Right cardiac atrium (tissue), 5 donors: ENCODE measurements around the gene ALG9. TPM values are rescaled to one million over a fixed set of nuclear protein-coding genes. Genes with fewer than 3 reads are reported as not detected.

Experiments
- ATAC-seq, 2 donors: fragments of 200-7000 bp; cut with Tn5 transposase; one replicate each; pipeline versions ENCODE4 v1.8.0 to v1.9.1; 2020; ENCODE audit warnings: moderate library complexity in 2 of 2, mild to moderate bottlenecking in 1 of 2
- DNase-seq, 3 donors: peaks; one replicate each; pipeline ENCODE4 v3.0.0-alpha.2; 2020
- H3K27ac ChIP-seq: one replicate; pipeline ENCODE4 v1.5.1; 2013; ENCODE audit warnings: mild to moderate bottlenecking, low read length, control low read depth, moderate library complexity
- H3K27me3 ChIP-seq: one replicate; pipeline ENCODE4 v1.6.1; 2013; ENCODE audit not compliant: control insufficient read depth, insufficient read depth
- H3K4me1 ChIP-seq: one replicate; pipeline ENCODE4 v1.6.1; 2013; ENCODE audit warnings: low read length; ENCODE audit not compliant: control insufficient read depth, insufficient read depth
- H3K4me3 ChIP-seq: one replicate; pipeline ENCODE4 v1.5.1; 2013; ENCODE audit warnings: low read length, control low read depth
- H3K9me3 ChIP-seq: one replicate; pipeline ENCODE4 v1.6.1; 2013; ENCODE audit warnings: low read length; ENCODE audit not compliant: control insufficient read depth
- WGBS: extraction: QIAGEN DNeasy Blood & Tissue Kit; methylation state at CpG from one replicate; pipeline ENCODE4 v1.1.7; 2013; 5-methylcytosine and 5-hydroxymethylcytosine counted together
- intact Hi-C, 4 donors: fragments of 100-400 bp; cut with DNase I; formaldehyde crosslinking; loops; one replicate each; pipeline versions ENCODE4 v1.11.0 to v1.14.0; 2022 to 2023
- long read RNA-seq, 4 donors: library from polyadenylated mRNA; unstranded; transcript quantifications; one replicate each; pipeline ENCODE4 v2.0.0, GENCODE V29; 2020 to 2021
- polyA plus RNA-seq: library from polyadenylated mRNA; stranded (reverse); fragments of 200-250 nt; gene quantifications from one replicate; pipeline ENCODE4 v1.2.3, GENCODE V29; 2013
- total RNA-seq, 4 donors: library from RNA; stranded (reverse); fragmentation: NEBNext Ultra II Directional; extraction: Animal tissue kit (Norgen Biotek cat#: 25700); gene quantifications; one replicate each; pipeline ENCODE4 v1.2.1, GENCODE V29; 2021
- donor health status: healthy with polysubstance abuse.
- donor health status: DM: no; HTN: yes; CAD: no.
- donor health status: DM: no; HTN: no; CAD: no.
- donor health status: DM: no; HTN: yes; CAD: no; lungs with severe emphysema.
- donor health status: DM: yes; HTN: yes; CAD: no.

The ALG9 gene
- 10 to 100 TPM; 17.0 to 84.9 (median 23.8) TPM for total RNA-seq
- polyA plus RNA-seq = 16.3 TPM
- long read RNA-seq, donor 1, transcript ALG9-214 (15 exons, 2,028 nt) = major isoform, 8 of 17 reads
- long read RNA-seq, donor 1, partial matches to known transcripts = 1 of 17 reads
- long read RNA-seq, donor 1, other reads (novel, unspliced or antisense) = 4 of 17 reads
- long read RNA-seq, donor 2, transcript ALG9-214 (15 exons, 2,028 nt) = major isoform, 6 of 13 reads
- long read RNA-seq, donor 2, partial matches to known transcripts = 1 of 13 reads
- long read RNA-seq, donor 2, other reads (novel, unspliced or antisense) = 1 of 13 reads
- long read RNA-seq, donor 3, transcript ALG9-214 (15 exons, 2,028 nt) = major isoform, 26 of 92 reads
- long read RNA-seq, donor 3, partial matches to known transcripts = 25 of 92 reads
- long read RNA-seq, donor 3, other reads (novel, unspliced or antisense) = 30 of 92 reads
- long read RNA-seq, donor 4, transcript ALG9-214 (15 exons, 2,028 nt) = major isoform, 5 of 7 reads
- long read RNA-seq, donor 4, partial matches to known transcripts = 0 of 7 reads
- long read RNA-seq, donor 4, other reads (novel, unspliced or antisense) = 0 of 7 reads

- Histone ChIP-seq H3K4me3 (peak within 1 kb of the TSS; percentile 97), H3K27ac (peak within 1 kb of the TSS; percentile 94), H3K4me1 (no peaks in the 10 kb centered on the region), H3K27me3 (no peaks in the 10 kb centered on the region), H3K9me3 (no peaks in the 10 kb centered on the region)
- peak; percentile 87 to 94 (median 94) for DNase-seq
- intact Hi-C loops = loop anchor here in 2 of 4 donors (10.0 kb wide), 1 partner anchor 64 kb away; the partner anchor contains the start of gene DIXDC1 (in 2 of the 2)
- peak; percentile 96 for ATAC-seq
- WGBS = under 1% methylated on average over 51 of the region's 51 CpGs
Measured at GRCh38 chr11:111870886-111871692, at the start of gene ALG9. Gene ALG9, minus strand, starts transcription at chr11:111871581. Its CDS starts 99 bp downstream, at chr11:111871482.

GRCh38 chr11:111920908-111921307, 49.5 kb upstream of the ALG9 start:
- no peak overlapping the region for H3K4me3 ChIP-seq
- DNase-seq (no peak), ATAC-seq (no peak)
- no peaks in the 10 kb centered on the region for H3K9me3 ChIP-seq
- no peaks in the 10 kb centered on the region for H3K27me3 ChIP-seq
- intact Hi-C loops = loop anchor here in 1 of 4 donors (5.0 kb wide), 1 partner anchor 39 kb away; no protein-coding TSS in a partner anchor
- no peak overlapping the region for H3K27ac ChIP-seq
- WGBS = 75% methylated on average over 2 of the region's 2 CpGs
- H3K4me1 ChIP-seq = peaks cover 9% of the 10 kb centered on the region

- ATAC-seq = peak in 1 of 2 donors; percentile 30
Measured at GRCh38 chr11:111918390-111919256, 47.2 kb upstream of the ALG9 start, which contains the start of gene C11orf52. Gene C11orf52, plus strand, starts transcription at chr11:111918913. Its CDS starts 60 bp downstream, at chr11:111918973.

GRCh38 chr11:111917788-111918187, 46.4 kb upstream of the ALG9 start:
- DNase-seq (no peak), ATAC-seq (no peak)
- H3K4me1 ChIP-seq = peaks cover 4% of the 10 kb centered on the region
- no peaks in the 10 kb centered on the region for H3K9me3 ChIP-seq
- intact Hi-C loops = no loop called here
- H3K4me3 ChIP-seq = no peak overlapping the region
- WGBS = 88% methylated on average over 3 of the region's 3 CpGs
- no peaks in the 10 kb centered on the region for H3K27me3 ChIP-seq
- no peak overlapping the region for H3K27ac ChIP-seq

More at GRCh38 chr11:111918390-111919256, 47.2 kb upstream of the ALG9 start, which contains the start of gene C11orf52:
- Histone ChIP-seq H3K27me3 (no peaks in the 10 kb centered on the region), H3K4me3 (no peak within 1 kb of the TSS), H3K4me1 (peaks cover 4% of the 10 kb centered on the region), H3K9me3 (no peaks in the 10 kb centered on the region), H3K27ac (peak within 1 kb of the TSS; percentile 77)
- intact Hi-C loops = no loop called here
- peak in 1 of 3 donors; percentile 70 for DNase-seq
- WGBS = 52% methylated on average over 19 of the region's 19 CpGs

- Histone ChIP-seq H3K27me3 (no peaks in the 10 kb centered on the region), H3K4me1 (peaks cover 4% of the 10 kb centered on the region), H3K9me3 (no peaks in the 10 kb centered on the region), H3K4me3 (no peak overlapping the region), H3K27ac (no peak overlapping the region)
- DNase-seq (no peak), ATAC-seq (no peak)
- intact Hi-C loops = no loop called here
- WGBS = 94% methylated on average over 2 of the region's 2 CpGs
Measured at GRCh38 chr11:111917312-111917711, 45.9 kb upstream of the ALG9 start.

GRCh38 chr11:111916768-111917167, 45.4 kb upstream of the ALG9 start:
- Histone ChIP-seq H3K27me3 (no peaks in the 10 kb centered on the region), H3K9me3 (no peaks in the 10 kb centered on the region), H3K27ac (no peak overlapping the region), H3K4me3 (no peak overlapping the region), H3K4me1 (peaks cover 4% of the 10 kb centered on the region)
- ATAC-seq (no peak), DNase-seq (no peak)
- WGBS = 96% methylated on average over 1 of the region's 1 CpG
- intact Hi-C loops = no loop called here

GRCh38 chr11:111913997-111914396, 42.6 kb upstream of the ALG9 start:
- intact Hi-C loops = loop anchor here in 1 of 4 donors (5.0 kb wide), 1 partner anchor 37 kb away; the partner anchor contains the start of genes CFAP68 and FDXACB1
- peak overlapping the region; percentile 100 for H3K27ac ChIP-seq
- no peaks in the 10 kb centered on the region for H3K27me3 ChIP-seq
- peak; percentile 80 to 84 (median 80) for DNase-seq
- 16% methylated on average over 4 of the region's 4 CpGs for WGBS
- ATAC-seq = peak; percentile 49 to 61
- H3K4me1 ChIP-seq = peaks cover 4% of the 10 kb centered on the region
- peak overlapping the region; percentile 55 for H3K4me3 ChIP-seq
- no peaks in the 10 kb centered on the region for H3K9me3 ChIP-seq

- Histone ChIP-seq H3K27me3 (no peaks in the 10 kb centered on the region), H3K4me1 (no peaks in the 10 kb centered on the region), H3K27ac (peak overlapping the region; percentile 100), H3K4me3 (peak overlapping the region; percentile 55), H3K9me3 (no peaks in the 10 kb centered on the region)
- 25% methylated on average over 24 of the region's 24 CpGs for WGBS
- ATAC-seq = peak; percentile 19 to 28
- DNase-seq = peak; percentile 40 to 83 (median 75)
- intact Hi-C loops = loop anchor here in 1 of 4 donors (5.0 kb wide), 1 partner anchor 36 kb away; the partner anchor contains the start of genes CFAP68 and FDXACB1
Measured at GRCh38 chr11:111913031-111913861, 41.9 kb upstream of the ALG9 start.

GRCh38 chr11:111912535-111912934, 41.2 kb upstream of the ALG9 start, which contains the start of gene HSPB2:
Gene HSPB2, plus strand, starts transcription at chr11:111912734. Its CDS starts 96 bp downstream, at chr11:111912830.
- peak; percentile 60 to 89 (median 84) for DNase-seq
- peak; percentile 23 to 38 for ATAC-seq

More at GRCh38 chr11:111912535-111912934, 41.2 kb upstream of the ALG9 start, which contains the start of gene HSPB2:
- Histone ChIP-seq H3K27ac (peak within 1 kb of the TSS; percentile 100), H3K4me1 (no peaks in the 10 kb centered on the region), H3K4me3 (peak within 1 kb of the TSS; percentile 87), H3K9me3 (no peaks in the 10 kb centered on the region), H3K27me3 (no peaks in the 10 kb centered on the region)
- intact Hi-C loops = loop anchor here in 1 of 4 donors (5.0 kb wide), 1 partner anchor 35 kb away; the partner anchor contains the start of genes CFAP68 and FDXACB1
- 4% methylated on average over 26 of the region's 26 CpGs for WGBS
